Measurements from ENCODE around the gene LRPPRC. TPM values are rescaled to one million over a fixed set of nuclear protein-coding genes. Genes with fewer than 3 reads are reported as not detected.

Gene LRPPRC
- total RNA-seq, 1 donor from 2014 or later = 120 TPM

GRCh38 chr2:43950383-43951008 lies 45.3 kb downstream of the LRPPRC start:
- ATAC-seq (ENCODE audit: low read depth) (no peak), DNase-seq (no peak)
- no peak for TF ChIP-seq CTCF (IDR thresholded peaks at IDR 0.05)
- intact Hi-C loops (cut with micrococcal nuclease) = loop anchor here (10.0 kb wide), 1 partner anchor 46 kb away; no protein-coding TSS in a partner anchor
- H3K4me1 Mint-ChIP-seq = no peaks in the 10 kb centered on the region
- H3K9me3 Mint-ChIP-seq = no peaks in the 10 kb centered on the region
- H3K36me3 Mint-ChIP-seq (ENCODE audit: low read depth) = peaks cover 82% of the 10 kb centered on the region
- H3K27ac Mint-ChIP-seq = no peak overlapping the region
- CTCF ChIA-PET = interaction anchor here (1.2 kb wide), 1 partner anchor 12 kb away, joined by 3 read pairs; no protein-coding TSS in a partner anchor
- POLR2A ChIA-PET = no interaction called here
- no peak overlapping the region for H3K4me3 Mint-ChIP-seq
- no peaks in the 10 kb centered on the region for H3K27me3 Mint-ChIP-seq

DNA sequence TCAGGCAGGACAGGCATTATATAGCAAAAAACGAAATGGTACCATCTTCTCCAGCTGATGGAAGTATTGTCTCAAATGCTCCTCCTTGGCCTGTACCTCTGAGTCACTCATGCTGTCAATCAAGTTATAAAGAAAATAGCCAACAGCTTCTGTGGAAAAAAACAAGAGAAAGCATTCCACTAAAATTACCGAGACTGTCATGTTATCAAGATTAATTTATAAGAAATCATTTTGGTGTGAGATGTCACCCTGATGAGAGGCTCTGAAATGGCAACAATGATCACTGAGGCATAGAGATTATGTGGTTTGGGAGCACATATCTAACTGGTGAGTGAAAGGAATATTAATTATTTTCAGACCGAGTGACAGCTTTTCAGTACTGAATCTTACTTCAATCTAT lies 47.4 kb downstream of the LRPPRC start:
- H3K36me3 Mint-ChIP-seq (ENCODE audit: low read depth) = peaks cover 86% of the 10 kb centered on the region

DNA sequence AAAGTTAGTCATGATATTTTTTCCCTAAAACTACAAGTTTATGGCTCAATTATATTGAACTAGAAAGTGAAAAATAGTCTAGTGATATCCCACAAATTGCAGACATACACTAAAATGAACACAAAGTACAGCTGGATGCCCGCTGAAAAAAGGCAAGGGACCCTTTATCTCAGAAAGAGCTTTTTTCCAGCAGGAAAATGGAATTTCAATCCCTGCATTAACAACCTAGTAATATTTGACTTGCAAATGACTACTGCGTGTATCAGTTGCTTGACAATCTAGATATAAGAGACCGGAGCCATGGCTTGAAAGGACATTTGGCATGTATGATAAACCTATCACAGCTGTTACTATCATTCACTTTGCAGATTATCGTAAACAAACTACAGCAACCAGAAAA lies 49.1 kb downstream of the LRPPRC start:
- ChIA-PET POLR2A (no interaction called here), CTCF (no interaction called here)
- peaks cover 76% of the 10 kb centered on the region for H3K36me3 Mint-ChIP-seq (ENCODE audit: low read depth)
- TF ChIP-seq CTCF (IDR thresholded peaks at IDR 0.05) = no peak
- H3K4me3 Mint-ChIP-seq = no peak overlapping the region
- H3K27ac Mint-ChIP-seq = no peak overlapping the region
- H3K9me3 Mint-ChIP-seq = no peaks in the 10 kb centered on the region
- DNase-seq (no peak), ATAC-seq (ENCODE audit: low read depth) (no peak)
- H3K27me3 Mint-ChIP-seq = no peaks in the 10 kb centered on the region
- no peaks in the 10 kb centered on the region for H3K4me1 Mint-ChIP-seq
- intact Hi-C loops (cut with micrococcal nuclease) = no loop called here

More for the DNA sequence above, 47.4 kb downstream of the LRPPRC start:
- ChIA-PET POLR2A (no interaction called here), CTCF (no interaction called here)
- no peak for DNase-seq
- no peak for TF ChIP-seq CTCF (IDR thresholded peaks at IDR 0.05)
- intact Hi-C loops (cut with micrococcal nuclease) = no loop called here
- H3K9me3 Mint-ChIP-seq = no peaks in the 10 kb centered on the region
- H3K27ac Mint-ChIP-seq = no peak overlapping the region
- no peaks in the 10 kb centered on the region for H3K4me1 Mint-ChIP-seq
- H3K4me3 Mint-ChIP-seq = no peak overlapping the region
- no peaks in the 10 kb centered on the region for H3K27me3 Mint-ChIP-seq
- no peak for ATAC-seq (ENCODE audit: low read depth)

DNA sequence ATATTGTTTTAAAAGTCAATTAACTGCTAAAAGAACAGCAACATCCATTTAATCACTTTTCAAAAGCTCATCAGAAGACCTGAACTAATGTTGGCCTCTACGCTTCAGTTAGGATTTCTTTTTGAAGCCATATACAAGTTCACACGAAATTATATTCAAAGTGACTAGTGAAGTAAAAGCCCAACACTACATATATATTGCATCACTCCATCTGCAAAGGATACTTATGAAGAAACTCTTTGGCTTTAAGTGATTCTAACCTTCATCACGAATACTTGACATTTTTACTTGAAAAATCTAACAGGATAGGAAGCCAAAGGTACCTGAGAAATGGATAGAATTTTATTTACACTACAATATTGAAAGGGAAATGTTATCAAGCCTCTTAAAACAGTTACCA lies 50.4 kb downstream of the LRPPRC start:
- intact Hi-C loops (cut with micrococcal nuclease) = no loop called here
- peaks cover 74% of the 10 kb centered on the region for H3K36me3 Mint-ChIP-seq (ENCODE audit: low read depth)
- H3K9me3 Mint-ChIP-seq = no peaks in the 10 kb centered on the region
- H3K27ac Mint-ChIP-seq = no peak overlapping the region
- no peak for DNase-seq
- ChIA-PET CTCF (no interaction called here), POLR2A (no interaction called here)
- no peaks in the 10 kb centered on the region for H3K4me1 Mint-ChIP-seq
- ATAC-seq (ENCODE audit: low read depth) = no peak
- no peaks in the 10 kb centered on the region for H3K27me3 Mint-ChIP-seq
- TF ChIP-seq CTCF (IDR thresholded peaks at IDR 0.05) = no peak
- no peak overlapping the region for H3K4me3 Mint-ChIP-seq

DNA sequence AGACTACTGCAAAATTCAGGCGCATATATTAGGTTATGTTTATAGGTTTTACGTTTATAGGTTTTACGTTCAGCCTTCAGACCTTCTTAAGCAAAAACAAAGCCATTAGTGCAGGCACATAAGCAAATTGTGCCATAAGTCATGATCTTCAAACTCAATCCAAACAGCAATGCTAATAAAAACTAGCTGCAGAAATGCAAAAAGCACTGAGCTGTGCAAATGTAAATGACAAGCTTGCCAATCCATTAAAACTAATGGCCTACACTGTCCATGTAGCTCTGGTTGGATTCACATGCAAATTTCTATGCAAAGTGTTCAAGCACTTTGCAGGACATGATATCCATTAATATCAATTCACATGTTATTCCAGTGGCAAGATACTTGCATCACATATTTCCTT lies 50.9 kb downstream of the LRPPRC start:
- H3K4me3 Mint-ChIP-seq = no peak overlapping the region
- TF ChIP-seq CTCF (IDR thresholded peaks at IDR 0.05) = no peak
- H3K27me3 Mint-ChIP-seq = no peaks in the 10 kb centered on the region
- H3K27ac Mint-ChIP-seq = no peak overlapping the region
- H3K4me1 Mint-ChIP-seq = no peaks in the 10 kb centered on the region
- no peak for DNase-seq
- intact Hi-C loops (cut with micrococcal nuclease) = loop anchor here (5.0 kb wide), 1 partner anchor 32 kb away; no protein-coding TSS in a partner anchor
- ATAC-seq (ENCODE audit: low read depth) = no peak
- peaks cover 75% of the 10 kb centered on the region for H3K36me3 Mint-ChIP-seq (ENCODE audit: low read depth)
- ChIA-PET POLR2A (no interaction called here), CTCF (no interaction called here)
- no peaks in the 10 kb centered on the region for H3K9me3 Mint-ChIP-seq

Measured in activated B cell treated with CpG ODN at 0.5 μM for 24 hours (primary cell).